Thymus (tissue), 11 donors: ENCODE measurements around the gene EPS8. TPM values are rescaled to one million over a fixed set of nuclear protein-coding genes. Genes with fewer than 3 reads are reported as not detected.

Experiments used
- DNase-seq, 9 donors: peaks; one replicate each; pipeline ENCODE4 v3.0.0-alpha.2; 2013; ENCODE audit warnings: low spot score in 9 of 9, low read depth in 6 of 9, missing footprints in 1 of 9
- H3K27ac ChIP-seq, 2 donors: one replicate each; pipeline ENCODE4 v1.5.1; 2013; ENCODE audit warnings: control low read depth in 1 of 2, low read depth in 1 of 2, low read length in 1 of 2, mild to moderate bottlenecking in 1 of 2, moderate library complexity in 1 of 2
- H3K27me3 ChIP-seq, 2 donors: one replicate each; pipeline ENCODE4 v1.5.1; 2013; ENCODE audit warnings: low read length in 1 of 2; ENCODE audit not compliant: control insufficient read depth in 2 of 2, insufficient read depth in 1 of 2
- H3K36me3 ChIP-seq, 2 donors: one replicate each; pipeline ENCODE4 v1.5.1; 2013; ENCODE audit warnings: low read length in 1 of 2, mild to moderate bottlenecking in 1 of 2, moderate library complexity in 1 of 2; ENCODE audit not compliant: control insufficient read depth in 2 of 2, insufficient read depth in 2 of 2
- H3K4me1 ChIP-seq, 2 donors: one replicate each; pipeline ENCODE4 v1.5.1; 2013; ENCODE audit warnings: low read length in 2 of 2; ENCODE audit not compliant: control insufficient read depth in 2 of 2, insufficient read depth in 2 of 2
- H3K4me3 ChIP-seq, 2 donors: one replicate each; pipeline ENCODE4 v1.5.1; 2013; ENCODE audit warnings: low read length in 2 of 2, control low read depth in 1 of 2, mild to moderate bottlenecking in 1 of 2
- H3K9me3 ChIP-seq, 2 donors: one replicate each; pipeline ENCODE4 v1.5.1; 2013; ENCODE audit warnings: low read length in 1 of 2, mild to moderate bottlenecking in 1 of 2; ENCODE audit not compliant: control insufficient read depth in 2 of 2, insufficient read depth in 1 of 2
- WGBS: extraction: QIAGEN DNeasy Blood & Tissue Kit; methylation state at CpG from one replicate; pipeline ENCODE4 v1.1.7; 2013; 5-methylcytosine and 5-hydroxymethylcytosine counted together
- polyA plus RNA-seq: library from polyadenylated mRNA; stranded (reverse); fragments of 200-250 nt; gene quantifications from one replicate; pipeline ENCODE4 v1.2.3, GENCODE V29; 2013
- total RNA-seq: library from RNA; stranded (reverse); fragments of 120-200 nt; gene quantifications from one replicate; pipeline ENCODE4 v1.2.4, GENCODE V29; 2013
- donor health status: healthy.

EPS8 gene
- total and polyA plus RNA-seq, 2 donors = 3.7 to 9.2 TPM

- Histone ChIP-seq H3K27me3 (no peaks in the 10 kb centered on the region), H3K9me3 (no peaks in the 10 kb centered on the region)
- WGBS = 96% methylated on average over 1 of the region's 1 CpG
Observed at GRCh38 chr12:15806826-15807225, 17.6 kb upstream of the EPS8 start.

GRCh38 chr12:15801770-15802744 lies 12.9 kb upstream of the EPS8 start:
- Histone ChIP-seq H3K36me3 (no peaks in the 10 kb centered on the region), H3K4me3 (no peak overlapping the region), H3K27me3 (no peaks in the 10 kb centered on the region), H3K27ac (no peak overlapping the region), H3K9me3 (no peaks in the 10 kb centered on the region), H3K4me1 (no peaks in the 10 kb centered on the region)
- no peak for DNase-seq
- 95% methylated on average over 6 of the region's 6 CpGs for WGBS

More at GRCh38 chr12:15806826-15807225, 17.6 kb upstream of the EPS8 start:
- Histone ChIP-seq H3K4me3 (no peak overlapping the region), H3K4me1 (no peaks in the 10 kb centered on the region), H3K36me3 (no peaks in the 10 kb centered on the region), H3K27ac (no peak overlapping the region)
- DNase-seq = no peak

GRCh38 chr12:15800278-15800677 lies 11.1 kb upstream of the EPS8 start:
- H3K9me3 ChIP-seq = no peaks in the 10 kb centered on the region
- no peak for DNase-seq
- no peak overlapping the region for H3K4me3 ChIP-seq
- 78% methylated on average over 3 of the region's 3 CpGs for WGBS
- H3K27me3 ChIP-seq = no peaks in the 10 kb centered on the region
- no peak overlapping the region for H3K27ac ChIP-seq
- no peaks in the 10 kb centered on the region for H3K36me3 ChIP-seq
- no peaks in the 10 kb centered on the region for H3K4me1 ChIP-seq

- H3K4me3 ChIP-seq = no peak overlapping the region
- DNase-seq = no peak
- no peaks in the 10 kb centered on the region for H3K9me3 ChIP-seq
- WGBS = 98% methylated on average over 3 of the region's 3 CpGs
- H3K4me1 ChIP-seq = no peaks in the 10 kb centered on the region
- no peak overlapping the region for H3K27ac ChIP-seq
- H3K36me3 ChIP-seq = no peaks in the 10 kb centered on the region
- H3K27me3 ChIP-seq = no peaks in the 10 kb centered on the region
Observed at GRCh38 chr12:15797818-15798217, 8.6 kb upstream of the EPS8 start.

- no peak overlapping the region for H3K27ac ChIP-seq
- no peaks in the 10 kb centered on the region for H3K27me3 ChIP-seq
- H3K9me3 ChIP-seq = no peaks in the 10 kb centered on the region
- WGBS = 97% methylated on average over 4 of the region's 4 CpGs
- no peak overlapping the region for H3K4me3 ChIP-seq
- H3K4me1 ChIP-seq = no peaks in the 10 kb centered on the region
- no peaks in the 10 kb centered on the region for H3K36me3 ChIP-seq
- no peak for DNase-seq
Observed at GRCh38 chr12:15796493-15797141, 7.4 kb upstream of the EPS8 start.

GRCh38 chr12:15794836-15795235 lies 5.6 kb upstream of the EPS8 start:
- Histone ChIP-seq H3K27ac (no peak overlapping the region), H3K4me1 (peaks cover 3 to 4% of the 10 kb centered on the region in 2 donors), H3K27me3 (peaks cover 0 to 2% of the 10 kb centered on the region in 2 donors), H3K4me3 (no peak overlapping the region), H3K36me3 (no peaks in the 10 kb centered on the region), H3K9me3 (no peaks in the 10 kb centered on the region)
- WGBS = 94% methylated on average over 1 of the region's 1 CpG
- DNase-seq = no peak

DNA sequence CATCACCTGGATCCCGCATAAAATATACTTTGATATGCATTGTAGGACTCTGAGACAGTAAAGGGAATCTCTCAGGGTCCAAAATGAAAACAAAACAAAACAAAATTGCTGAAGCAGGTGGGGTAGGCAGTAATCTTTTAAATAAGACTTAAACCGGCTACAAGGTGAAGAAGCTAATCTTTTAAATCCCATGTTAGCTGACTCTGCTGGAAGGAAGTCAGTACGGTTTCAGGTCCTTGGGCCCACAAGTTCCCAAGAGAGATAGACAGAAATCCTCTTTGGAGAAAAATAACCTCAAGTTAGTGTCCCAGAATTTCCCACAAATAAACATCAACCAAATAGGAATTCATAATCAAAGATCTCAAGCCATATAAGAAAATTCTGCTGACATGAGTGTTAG lies 5.0 kb upstream of the EPS8 start:
- H3K4me3 ChIP-seq = no peak overlapping the region
- H3K4me1 ChIP-seq = peaks cover 6 to 9% of the 10 kb centered on the region in 2 donors
- 95% methylated on average over 3 of the region's 3 CpGs for WGBS
- no peak overlapping the region for H3K27ac ChIP-seq
- no peaks in the 10 kb centered on the region for H3K36me3 ChIP-seq
- peaks cover 0 to 6% of the 10 kb centered on the region in 2 donors for H3K27me3 ChIP-seq
- no peak for DNase-seq
- no peaks in the 10 kb centered on the region for H3K9me3 ChIP-seq

- Histone ChIP-seq H3K4me3 (peak overlapping the region; percentile 59 to 65), H3K27ac (peak overlapping the region in 1 of 2 donors; percentile 50), H3K27me3 (peaks cover 12 to 34% of the 10 kb centered on the region in 2 donors), H3K4me1 (peaks cover 6 to 19% of the 10 kb centered on the region in 2 donors), H3K9me3 (no peaks in the 10 kb centered on the region), H3K36me3 (no peaks in the 10 kb centered on the region)
- WGBS = 2% methylated on average over 64 of the region's 64 CpGs
- DNase-seq = peak in 6 of 9 donors; percentile 8 to 42 (median 24)
Observed at GRCh38 chr12:15788233-15789219, 662 bp downstream of the EPS8 start.
